ENCODE data around the gene PSMD11.

Gene PSMD11

GRCh38 chr17:32470405-32471167 is 26.3 kb downstream of the PSMD11 start:
- no peak for DNase-seq

GRCh38 chr17:32471652-32472051 is 27.3 kb downstream of the PSMD11 start:
- DNase-seq: no peak

- no peak for DNase-seq
Observed at GRCh38 chr17:32475258-32475657, 30.9 kb downstream of the PSMD11 start.

- DNase-seq: no peak
Observed at GRCh38 chr17:32477220-32477619, 32.9 kb downstream of the PSMD11 start.

- DNase-seq: no peak
Observed at GRCh38 chr17:32479074-32479617, 34.8 kb downstream of the PSMD11 start.

GRCh38 chr17:32481193-32481592 is 36.9 kb downstream of the PSMD11 start:
- no peak for DNase-seq

- no peak for DNase-seq
Observed at GRCh38 chr17:32482568-32483320, 38.4 kb downstream of the PSMD11 start.

GRCh38 chr17:32483451-32484019 is 39.2 kb downstream of the PSMD11 start:
- peak; percentile 37 for DNase-seq

GRCh38 chr17:32484041-32484461 is 39.7 kb downstream of the PSMD11 start:
- no peak for DNase-seq

GRCh38 chr17:32484628-32485027 is 40.3 kb downstream of the PSMD11 start:
- no peak for DNase-seq

- DNase-seq: no peak
Observed at GRCh38 chr17:32485261-32486110, 41.2 kb downstream of the PSMD11 start.

- peak; percentile 74 for DNase-seq
Observed at GRCh38 chr17:32486111-32486700, 41.9 kb downstream of the PSMD11 start.

- DNase-seq: peak; percentile 57
Observed at GRCh38 chr17:32486701-32487472, 42.6 kb downstream of the PSMD11 start, which contains the start of gene CDK5R1. CDK5R1 (plus strand) TSS chr17:32486993; CDS start chr17:32487621, 628 bp downstream.

GRCh38 chr17:32487473-32488176 is 43.3 kb downstream of the PSMD11 start:
- DNase-seq: no peak

- no peak for DNase-seq
Observed at GRCh38 chr17:32488177-32488542, 43.9 kb downstream of the PSMD11 start.

GRCh38 chr17:32488604-32489180 is 44.4 kb downstream of the PSMD11 start:
- DNase-seq: no peak

GRCh38 chr17:32489320-32490100 is 45.2 kb downstream of the PSMD11 start:
- DNase-seq: no peak

- no peak for DNase-seq
Observed at GRCh38 chr17:32490101-32490482, 45.8 kb downstream of the PSMD11 start.

Measured in NCI-H2029 (cell line).